Astrocyte of the hippocampus (primary cell): ENCODE data around the gene SPTBN1.
"Not testable (repeated sequence)": the region's sequence is repeated elsewhere in the genome, so short reads cannot be mapped to it uniquely, and the experiment has no call there.

Source experiments
- DNase-seq: peaks from one replicate; pipeline ENCODE4 v3.0.0; 2011; ENCODE audit warnings: low read depth, low spot score

Gene SPTBN1

GRCh38 chr2:54670485-54671009 lies 214.4 kb downstream of the SPTBN1 start:
- no peak for DNase-seq

- DNase-seq = no peak
Observed at GRCh38 chr2:54671010-54671409, 214.9 kb downstream of the SPTBN1 start.

- no peak for DNase-seq
Observed at GRCh38 chr2:54671875-54672589, 215.9 kb downstream of the SPTBN1 start.

GRCh38 chr2:54672590-54673456 lies 216.7 kb downstream of the SPTBN1 start:
- no peak for DNase-seq

- DNase-seq = no peak
Observed at GRCh38 chr2:54673501-54673998, 217.4 kb downstream of the SPTBN1 start.

- no peak for DNase-seq
Observed at GRCh38 chr2:54675281-54675680, 219.2 kb downstream of the SPTBN1 start.

- peak; percentile 17 for DNase-seq
Observed at GRCh38 chr2:54675738-54676137, 219.6 kb downstream of the SPTBN1 start.

GRCh38 chr2:54676656-54677055 lies 220.5 kb downstream of the SPTBN1 start:
- peak; percentile 35 for DNase-seq

- no peak for DNase-seq
Observed at GRCh38 chr2:54677476-54678265, 221.5 kb downstream of the SPTBN1 start.

GRCh38 chr2:54678719-54679118 lies 222.6 kb downstream of the SPTBN1 start:
- no peak for DNase-seq

- peak; percentile 75 for DNase-seq
Observed at GRCh38 chr2:54680397-54681041, 224.4 kb downstream of the SPTBN1 start.

- DNase-seq = no peak
Observed at GRCh38 chr2:54681416-54681815, 225.3 kb downstream of the SPTBN1 start.

- no peak for DNase-seq
Observed at GRCh38 chr2:54683596-54683995, 227.5 kb downstream of the SPTBN1 start.

GRCh38 chr2:54685263-54685775 lies 229.2 kb downstream of the SPTBN1 start:
- no peak for DNase-seq

- no peak for DNase-seq
Observed at GRCh38 chr2:54687595-54688152, 231.5 kb downstream of the SPTBN1 start.

- no peak for DNase-seq
Observed at GRCh38 chr2:54691445-54692135, 235.5 kb downstream of the SPTBN1 start.

GRCh38 chr2:54692556-54692955 lies 236.4 kb downstream of the SPTBN1 start:
- no peak for DNase-seq

- DNase-seq = no peak
Observed at GRCh38 chr2:54695378-54695777, 239.3 kb downstream of the SPTBN1 start.

- DNase-seq = no peak
Observed at GRCh38 chr2:54697934-54698333, 241.8 kb downstream of the SPTBN1 start.

- DNase-seq = not testable (repeated sequence)
Observed at GRCh38 chr2:54698926-54699325, 242.8 kb downstream of the SPTBN1 start.
